ENCODE results near the gene CPS1. TPM values are rescaled to one million over a fixed set of nuclear protein-coding genes. Genes with fewer than 3 reads are reported as not detected.
A peak's percentile ranks its signal among the peaks of the same experiment; 100 is the strongest.

The CPS1 gene
- total RNA-seq, 1 experiment from 2014 or later: 16.7 TPM

GRCh38 chr2:210606001-210606400 is 49.6 kb downstream of the CPS1 start:
- DNase-seq (ENCODE audit: low read depth): no peak

- DNase-seq (ENCODE audit: low read depth): no peak
Observed at GRCh38 chr2:210611466-210611865, 55.1 kb downstream of the CPS1 start.

GRCh38 chr2:210616074-210616473 is 59.7 kb downstream of the CPS1 start:
- DNase-seq (ENCODE audit: low read depth): no peak

DNA sequence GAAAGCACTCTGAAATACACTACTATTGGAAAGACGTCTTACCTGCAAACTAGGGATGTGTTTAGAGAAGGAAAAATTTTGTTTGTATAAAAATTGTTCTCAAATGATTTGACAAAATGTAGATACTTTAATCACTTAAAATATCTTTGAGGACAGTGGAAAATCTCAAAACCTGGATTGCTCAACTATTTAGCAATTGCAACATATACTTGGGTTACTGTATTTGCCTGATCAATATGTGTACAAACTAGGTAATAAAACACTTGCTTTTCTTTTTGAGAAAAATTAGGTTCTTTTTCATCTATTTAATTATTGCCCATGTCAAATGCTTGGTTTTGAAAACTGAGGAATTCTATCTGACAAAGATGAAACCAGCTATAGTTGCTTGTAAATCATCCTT is 60.9 kb downstream of the CPS1 start:
- DNase-seq (ENCODE audit: low read depth): no peak

GRCh38 chr2:210617732-210618330 is 61.4 kb downstream of the CPS1 start:
- DNase-seq (ENCODE audit: low read depth): peak; percentile 44

- DNase-seq (ENCODE audit: low read depth): no peak
Observed at GRCh38 chr2:210620456-210620855, 64.1 kb downstream of the CPS1 start.

- DNase-seq (ENCODE audit: low read depth): no peak
Observed at GRCh38 chr2:210623506-210623905, 67.1 kb downstream of the CPS1 start.

- DNase-seq (ENCODE audit: low read depth): peak; percentile 65
Observed at GRCh38 chr2:210626849-210627248, 70.5 kb downstream of the CPS1 start.

- DNase-seq (ENCODE audit: low read depth): no peak
Observed at GRCh38 chr2:210630873-210631560, 74.6 kb downstream of the CPS1 start.

- no peak for DNase-seq (ENCODE audit: low read depth)
Observed at GRCh38 chr2:210633699-210634098, 77.3 kb downstream of the CPS1 start.

GRCh38 chr2:210635257-210635656 is 78.9 kb downstream of the CPS1 start:
- DNase-seq (ENCODE audit: low read depth): no peak

GRCh38 chr2:210642333-210642732 is 85.9 kb downstream of the CPS1 start:
- DNase-seq (ENCODE audit: low read depth): no peak

DNA sequence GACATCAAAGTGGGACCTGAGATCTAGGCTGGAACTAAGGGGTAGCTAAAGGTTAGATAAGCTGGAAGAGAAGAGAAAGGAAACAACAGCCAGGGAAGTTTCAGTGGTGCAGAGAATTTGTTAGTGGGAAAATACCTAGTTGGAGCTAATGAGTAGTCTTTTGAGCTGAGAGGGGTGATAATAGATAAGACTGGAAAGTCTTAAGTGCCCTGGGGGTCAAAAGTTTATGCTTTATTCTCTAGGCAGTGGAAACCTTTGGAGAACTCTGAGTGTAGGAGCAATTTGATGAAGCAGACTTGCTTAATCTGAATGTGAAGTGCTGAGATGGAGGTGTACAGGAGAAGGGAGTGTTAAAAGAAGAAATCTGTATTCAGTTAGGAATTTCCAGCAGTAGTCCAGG is 90.8 kb downstream of the CPS1 start:
- no peak for DNase-seq (ENCODE audit: low read depth)

GRCh38 chr2:210654091-210654490 is 97.7 kb downstream of the CPS1 start:
- DNase-seq (ENCODE audit: low read depth): no peak

GRCh38 chr2:210655229-210655975 is 99.0 kb downstream of the CPS1 start:
- DNase-seq (ENCODE audit: low read depth): no peak

DNA sequence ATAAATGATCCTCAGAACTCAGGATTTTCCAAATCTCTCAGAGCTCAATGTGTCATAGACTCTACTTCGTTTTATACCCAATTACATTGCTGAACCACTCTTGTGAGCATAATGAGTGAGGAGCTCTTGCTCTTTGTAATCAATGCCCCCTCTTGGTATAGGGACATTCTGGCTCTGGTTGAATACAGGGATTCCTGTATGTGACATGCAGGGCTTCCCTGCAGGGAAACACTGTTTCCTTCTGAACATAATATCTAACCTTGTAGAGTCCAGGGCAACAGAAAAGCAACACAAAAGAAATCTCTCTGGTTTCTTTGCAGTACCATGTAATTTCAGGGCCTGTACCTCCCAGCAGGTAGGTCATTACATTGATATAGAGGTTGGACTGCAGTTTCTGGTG is 101.5 kb downstream of the CPS1 start:
- DNase-seq (ENCODE audit: low read depth): no peak

GRCh38 chr2:210660751-210661150 is 104.4 kb downstream of the CPS1 start:
- DNase-seq (ENCODE audit: low read depth): no peak

DNA sequence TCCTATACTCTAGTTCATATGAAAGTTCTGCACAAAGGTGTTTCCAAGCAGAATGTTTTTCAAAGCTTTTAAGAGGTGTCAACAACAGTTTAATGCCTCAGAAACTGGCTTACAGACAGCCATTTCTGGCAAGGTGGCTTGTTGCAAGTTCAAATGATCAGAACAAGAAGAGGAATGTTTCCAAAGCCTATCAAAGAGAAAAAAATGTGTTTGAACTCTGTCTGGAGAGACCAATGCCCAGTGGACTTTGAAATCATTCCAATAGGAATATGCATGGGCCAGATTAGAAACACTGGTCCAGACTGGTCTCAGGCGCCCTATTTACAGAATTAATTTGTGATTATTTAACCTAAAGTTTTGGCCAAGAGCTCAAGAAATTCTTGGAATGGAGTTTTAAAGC is 106.2 kb downstream of the CPS1 start:
- no peak for DNase-seq (ENCODE audit: low read depth)

- peak; percentile 0 for DNase-seq (ENCODE audit: low read depth)
Observed at GRCh38 chr2:210663631-210664089, 107.3 kb downstream of the CPS1 start.

GRCh38 chr2:210667711-210668110 is 111.3 kb downstream of the CPS1 start:
- DNase-seq (ENCODE audit: low read depth): no peak

DNA sequence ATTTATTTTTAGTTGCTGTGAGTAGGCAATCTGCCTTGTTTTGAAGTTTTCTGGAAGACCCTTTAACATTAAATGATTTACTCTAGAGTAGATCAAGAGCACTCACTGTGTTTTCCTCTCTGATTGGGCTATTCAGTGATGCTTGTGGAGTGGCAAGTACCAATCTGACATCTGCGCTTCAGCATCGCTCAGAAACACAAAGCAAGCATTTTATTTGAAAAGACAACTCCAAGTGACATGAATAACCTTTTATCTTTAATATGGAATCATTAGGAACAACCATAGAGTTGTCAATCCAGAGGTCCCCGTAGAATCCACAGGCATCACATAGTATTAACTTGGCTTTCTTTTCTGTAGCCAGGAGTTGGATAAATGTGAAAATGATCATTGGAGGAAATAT is 114.7 kb downstream of the CPS1 start:
- no peak for DNase-seq (ENCODE audit: low read depth)

DNA sequence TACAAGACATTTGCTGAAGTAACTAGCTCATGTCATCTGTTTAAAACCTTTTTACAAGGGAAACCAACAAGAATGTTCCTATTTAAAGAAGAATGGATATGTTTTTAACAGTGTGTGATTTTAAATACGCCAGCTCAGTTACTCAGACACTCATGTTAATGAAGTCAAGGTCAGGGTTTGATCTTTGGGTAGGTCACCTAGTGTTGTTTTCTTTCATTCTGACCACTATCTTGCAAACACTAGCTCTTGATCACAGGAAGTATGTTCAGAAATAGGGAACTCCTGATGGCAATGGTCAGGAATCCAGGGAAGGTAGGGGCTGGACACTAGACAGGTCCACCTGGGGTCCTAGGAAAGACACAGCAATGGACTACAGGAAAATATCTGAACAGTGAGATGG is 116.7 kb downstream of the CPS1 start:
- no peak for DNase-seq (ENCODE audit: low read depth)

DNA sequence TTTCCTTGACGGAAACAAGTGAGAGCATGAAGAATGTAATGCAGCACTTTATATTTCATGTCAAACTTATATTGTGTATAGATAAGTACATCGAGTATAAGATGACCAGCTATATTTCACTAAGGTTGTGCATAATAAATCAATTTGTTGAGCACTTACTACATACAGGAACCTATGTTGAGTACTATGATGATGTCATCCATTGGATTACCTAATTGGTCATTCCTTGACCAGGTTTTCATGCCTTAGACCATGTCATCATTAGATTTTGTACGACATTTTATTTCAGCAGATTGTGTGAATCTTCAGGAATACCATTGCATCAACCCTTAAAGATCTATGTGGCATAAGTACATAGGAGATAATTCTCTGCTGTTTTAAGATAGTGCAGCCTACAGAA is 119.7 kb downstream of the CPS1 start:
- no peak for DNase-seq (ENCODE audit: low read depth)
